ENCODE measurements around the gene SAMSN1.

DNA sequence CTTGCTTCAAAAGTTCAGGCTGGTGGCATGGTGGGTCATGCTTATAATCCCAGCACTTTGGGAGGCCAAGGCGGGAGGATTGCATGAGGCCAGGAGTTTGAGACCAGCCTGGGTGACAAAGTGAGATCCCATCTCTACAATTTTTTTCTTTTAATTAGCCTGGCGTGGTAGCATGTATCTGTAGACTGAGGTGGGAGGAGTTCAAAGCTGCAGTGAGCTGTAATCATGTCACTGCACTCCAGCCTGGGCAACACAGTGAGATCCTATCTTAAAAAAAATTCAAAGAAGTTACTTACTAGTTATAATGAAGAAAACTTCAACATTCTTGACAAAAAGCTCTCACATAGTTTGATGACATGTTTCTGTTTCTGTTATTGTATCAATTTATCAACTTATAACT, 45.2 kb downstream of the SAMSN1 start:
- no peak for TF ChIP-seq POLR2A (IDR thresholded peaks at IDR 0.05)
- TF ChIP-seq, protein P1, sequence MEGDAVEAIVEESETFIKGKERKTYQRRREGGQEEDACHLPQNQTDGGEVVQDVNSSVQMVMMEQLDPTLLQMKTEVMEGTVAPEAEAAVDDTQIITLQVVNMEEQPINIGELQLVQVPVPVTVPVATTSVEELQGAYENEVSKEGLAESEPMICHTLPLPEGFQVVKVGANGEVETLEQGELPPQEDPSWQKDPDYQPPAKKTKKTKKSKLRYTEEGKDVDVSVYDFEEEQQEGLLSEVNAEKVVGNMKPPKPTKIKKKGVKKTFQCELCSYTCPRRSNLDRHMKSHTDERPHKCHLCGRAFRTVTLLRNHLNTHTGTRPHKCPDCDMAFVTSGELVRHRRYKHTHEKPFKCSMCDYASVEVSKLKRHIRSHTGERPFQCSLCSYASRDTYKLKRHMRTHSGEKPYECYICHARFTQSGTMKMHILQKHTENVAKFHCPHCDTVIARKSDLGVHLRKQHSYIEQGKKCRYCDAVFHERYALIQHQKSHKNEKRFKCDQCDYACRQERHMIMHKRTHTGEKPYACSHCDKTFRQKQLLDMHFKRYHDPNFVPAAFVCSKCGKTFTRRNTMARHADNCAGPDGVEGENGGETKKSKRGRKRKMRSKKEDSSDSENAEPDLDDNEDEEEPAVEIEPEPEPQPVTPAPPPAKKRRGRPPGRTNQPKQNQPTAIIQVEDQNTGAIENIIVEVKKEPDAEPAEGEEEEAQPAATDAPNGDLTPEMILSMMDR (IDR thresholded peaks at IDR 0.05) = no peak

Data from heart left ventricle (tissue), 13 donors.